Central memory CD4-positive, alpha-beta T cell (primary cell): Measurements from ENCODE around the gene VASH2.
A peak's percentile ranks its signal among the peaks of the same experiment; 100 is the strongest.
"Not testable (repeated sequence)": the region's sequence is repeated elsewhere in the genome, so short reads cannot be mapped to it uniquely, and the experiment has no call there.

Source experiments
- DNase-seq: peaks from one replicate; pipeline ENCODE4 v3.0.0; 2022

The VASH2 gene

DNA sequence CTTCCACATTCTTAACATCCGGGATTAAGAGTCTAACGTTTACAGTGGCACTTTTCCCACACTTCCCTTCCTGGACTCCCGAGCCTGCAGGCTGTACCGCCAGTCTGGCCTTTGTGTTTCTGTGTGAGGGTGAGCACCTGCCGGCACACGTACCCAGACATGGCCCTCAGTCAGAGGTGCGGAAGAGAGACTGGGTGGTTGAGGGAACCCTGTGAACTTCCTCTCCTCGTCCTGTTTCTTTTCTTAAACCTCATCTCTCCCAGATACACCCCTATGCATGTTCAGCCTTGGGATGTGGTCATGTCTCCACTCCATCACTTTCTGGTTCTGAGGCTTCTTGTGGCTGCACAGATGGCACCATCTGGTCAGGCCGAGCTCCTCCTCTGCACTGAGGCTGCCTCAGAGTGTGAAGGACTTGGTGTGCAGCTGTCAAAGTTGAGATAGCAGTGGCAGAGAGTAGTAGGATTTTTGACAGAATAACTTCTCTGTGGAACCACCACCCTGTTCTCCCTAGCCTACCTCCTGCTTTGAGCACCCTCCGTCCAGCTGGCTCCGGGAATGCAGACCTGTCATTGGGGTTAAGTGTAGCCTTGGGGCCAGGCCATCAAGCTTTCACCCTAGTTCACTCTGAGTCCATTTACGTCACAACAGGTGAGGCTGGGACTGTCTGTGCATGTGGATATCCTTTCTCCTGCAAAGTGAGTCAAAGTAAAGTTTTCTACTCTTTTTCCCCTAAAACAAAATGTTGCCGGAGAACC is 31.4 kb downstream of the VASH2 start:
- DNase-seq, result no peak

DNA sequence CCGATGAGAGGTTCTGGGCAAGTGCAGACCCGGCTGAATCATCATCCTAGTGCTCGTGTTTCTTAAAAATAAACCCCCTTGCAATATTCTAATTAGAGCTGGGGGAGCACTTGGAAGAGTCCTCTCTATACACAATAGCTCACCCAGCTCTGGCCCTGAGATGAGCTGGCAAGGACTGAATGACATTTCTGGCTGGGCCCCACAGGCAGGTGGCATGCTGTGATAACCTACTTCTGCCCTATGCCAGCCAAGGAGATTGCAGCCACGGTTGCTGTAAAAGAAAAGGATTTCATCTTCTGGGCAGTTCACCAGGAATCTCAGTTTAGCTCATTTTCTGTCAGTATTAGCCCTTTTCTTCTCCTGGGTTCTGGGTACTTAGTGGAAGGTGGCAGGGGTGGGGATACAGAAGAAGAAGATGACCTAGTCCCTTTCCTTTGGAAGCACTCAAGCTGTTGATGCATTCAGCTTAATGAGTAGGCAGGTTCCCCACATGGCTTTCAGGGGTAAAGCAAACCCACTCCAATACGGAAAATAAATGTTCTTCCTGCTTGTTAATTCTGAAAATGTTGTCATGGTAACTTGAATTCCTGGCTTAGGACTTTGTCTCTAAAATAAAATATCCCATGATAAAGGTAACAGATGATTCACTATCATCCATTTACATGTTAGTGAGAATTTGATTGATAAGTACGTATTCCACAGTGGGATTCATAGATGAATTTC is 32.2 kb downstream of the VASH2 start:
- no peak for DNase-seq

DNA sequence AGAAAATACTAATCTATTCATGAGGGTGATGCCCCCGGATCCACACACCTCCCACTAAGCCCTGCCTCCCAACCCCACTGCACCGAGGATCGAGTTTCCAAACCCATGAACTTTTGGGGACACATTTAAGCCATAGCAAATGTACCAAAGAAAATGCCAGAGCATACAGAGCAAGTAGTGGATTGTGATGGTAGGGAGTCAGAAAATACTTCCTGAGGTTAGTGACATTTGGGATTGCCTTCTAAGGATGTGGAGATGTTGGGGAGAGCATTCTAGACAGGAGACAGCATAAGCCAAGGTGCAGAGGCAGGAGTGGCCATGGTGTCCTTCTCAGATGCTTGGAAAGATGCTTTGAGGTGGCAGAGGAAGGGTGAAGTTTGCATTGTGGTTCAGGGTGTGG is 33.1 kb downstream of the VASH2 start:
- DNase-seq, result no peak

DNA sequence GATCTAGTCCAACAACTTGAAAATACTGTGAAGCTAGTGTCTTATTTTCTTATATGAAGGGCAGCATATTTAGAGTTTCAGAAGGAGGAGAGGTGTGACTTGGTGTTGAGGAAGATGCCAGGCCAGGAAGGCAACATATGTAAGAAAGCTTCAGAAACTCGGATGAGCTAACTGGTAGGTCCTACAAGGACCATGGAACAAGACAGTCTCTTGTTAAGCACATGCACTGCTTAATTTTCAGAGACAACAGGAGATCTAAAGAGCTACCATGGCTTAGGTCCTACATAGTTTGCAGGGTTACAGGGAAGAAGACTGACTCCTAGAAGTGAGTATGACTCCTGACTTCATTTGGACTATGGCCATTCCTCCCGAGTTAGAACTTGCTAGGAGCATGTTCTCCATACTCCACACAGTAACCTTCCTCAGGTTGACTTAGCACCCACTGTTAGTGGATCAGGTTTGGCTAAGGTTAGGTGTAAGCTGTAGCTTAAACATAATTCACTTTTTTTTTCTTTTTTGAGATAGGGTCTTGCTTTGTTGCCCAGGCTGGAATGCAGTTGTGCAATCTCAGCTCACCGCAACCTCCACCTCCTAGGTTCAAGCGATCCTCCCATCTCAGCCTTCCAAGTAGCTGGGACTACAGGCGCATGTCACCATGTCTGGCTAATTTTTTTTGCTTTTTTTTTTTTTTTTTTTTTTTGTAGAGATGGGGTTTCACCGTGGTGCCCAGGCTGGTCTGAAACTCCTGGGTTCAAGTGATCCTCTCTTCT is 34.4 kb downstream of the VASH2 start:
- no peak for DNase-seq

DNA sequence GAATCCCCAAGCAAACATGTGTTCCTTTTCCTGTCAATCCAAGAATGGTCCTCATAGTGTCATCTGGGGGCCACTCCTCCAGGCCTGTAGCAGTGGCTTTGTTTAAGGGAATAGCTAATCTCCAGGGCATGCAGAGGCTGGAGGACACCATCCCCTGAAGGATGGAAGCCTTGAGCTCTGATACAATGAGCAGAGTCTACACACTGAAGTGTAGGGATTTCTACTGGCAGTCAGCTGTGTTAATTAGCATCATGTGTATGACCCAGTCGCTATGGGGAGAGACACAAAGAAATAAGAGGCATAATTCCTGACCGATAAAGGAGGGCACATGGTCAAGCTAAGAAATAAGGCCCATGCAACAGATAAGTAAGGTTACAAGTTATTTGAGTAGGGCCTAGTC is 36.2 kb downstream of the VASH2 start:
- DNase-seq, result no peak

DNA sequence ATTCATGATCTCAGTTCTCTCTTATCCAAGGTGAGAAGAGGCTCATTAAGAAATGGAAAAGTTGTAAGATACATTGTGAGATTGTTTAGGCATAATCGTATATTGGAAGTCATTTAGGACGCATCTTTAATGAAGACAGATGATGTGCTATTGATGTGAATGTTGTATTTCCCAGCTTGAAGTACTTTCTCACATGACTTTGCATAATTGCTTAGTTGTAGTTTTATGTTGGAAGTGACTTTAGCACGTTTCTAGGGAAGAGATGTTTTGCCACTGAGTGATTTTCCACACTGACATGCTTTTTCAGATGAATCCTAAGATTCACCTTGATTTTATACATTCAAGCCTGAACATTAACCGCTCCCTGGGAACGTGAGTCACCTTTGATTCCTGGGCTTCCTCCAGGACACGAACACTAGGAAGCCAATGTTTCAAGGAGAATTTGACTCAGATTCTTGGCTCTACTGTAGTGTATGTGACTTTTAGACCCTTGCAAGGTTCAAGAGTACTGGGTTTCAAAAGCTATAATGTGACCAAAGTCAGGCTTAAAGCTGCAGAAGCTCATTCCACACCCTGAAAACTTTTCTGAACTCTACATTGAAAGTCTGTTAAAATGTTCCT is 37.5 kb downstream of the VASH2 start:
- no peak for DNase-seq

DNA sequence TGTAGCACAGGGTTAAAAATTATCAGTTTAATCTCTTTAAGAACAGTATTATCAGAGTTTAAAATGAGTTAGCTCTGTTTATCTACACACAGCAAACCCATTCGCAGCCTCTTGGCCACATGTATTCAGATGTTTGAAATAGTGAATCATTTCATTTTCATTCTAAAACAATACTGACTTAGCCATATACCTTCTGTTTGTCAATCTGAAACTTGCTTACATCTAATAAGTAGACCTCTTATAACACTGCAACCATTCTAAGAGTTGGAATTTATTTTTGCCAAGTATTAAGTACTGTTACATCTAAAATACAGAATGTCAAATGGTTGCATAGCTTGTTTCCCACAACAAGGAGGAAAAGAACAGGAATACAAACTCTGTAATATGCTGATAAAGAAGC is 39.9 kb downstream of the VASH2 start:
- no peak for DNase-seq

DNA sequence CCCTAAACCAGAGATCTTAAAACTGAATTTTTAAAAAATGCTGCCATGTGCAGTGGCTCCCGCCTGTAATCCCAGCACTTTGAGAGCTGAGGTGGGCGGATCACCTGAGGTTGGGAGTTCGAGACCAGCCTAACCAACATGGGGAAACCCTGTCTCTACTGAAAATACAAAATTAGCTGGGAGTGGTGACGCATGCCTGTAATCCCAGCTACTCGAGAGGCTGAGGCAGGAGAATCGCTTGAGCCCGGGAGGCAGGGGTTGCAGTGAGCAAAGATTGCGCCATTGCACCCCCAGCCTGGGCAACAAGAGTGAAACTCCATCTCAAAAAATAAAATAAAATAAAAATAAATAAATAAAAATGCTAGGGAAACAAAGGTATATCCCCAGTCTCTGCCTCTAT is 43.6 kb downstream of the VASH2 start:
- DNase-seq, result not testable (repeated sequence)

DNA sequence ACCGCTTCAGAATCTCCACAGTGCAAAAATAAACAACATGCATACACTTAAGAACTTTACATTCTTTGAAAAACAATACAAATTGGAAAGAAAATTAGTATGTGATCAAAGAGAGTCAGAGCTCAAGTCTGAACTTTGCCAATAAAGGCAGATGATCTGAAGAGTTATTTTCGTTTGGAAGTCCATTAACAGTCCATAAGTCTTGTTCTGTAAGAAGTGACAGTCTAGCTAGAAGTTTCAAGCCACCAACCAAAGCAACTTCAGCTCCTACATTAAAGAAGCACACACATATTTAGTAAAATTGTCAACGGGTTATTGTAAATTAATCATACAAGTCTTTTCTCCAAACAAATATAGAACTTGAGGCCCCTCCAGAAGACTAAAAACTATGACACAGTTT is 44.6 kb downstream of the VASH2 start:
- DNase-seq, result no peak

DNA sequence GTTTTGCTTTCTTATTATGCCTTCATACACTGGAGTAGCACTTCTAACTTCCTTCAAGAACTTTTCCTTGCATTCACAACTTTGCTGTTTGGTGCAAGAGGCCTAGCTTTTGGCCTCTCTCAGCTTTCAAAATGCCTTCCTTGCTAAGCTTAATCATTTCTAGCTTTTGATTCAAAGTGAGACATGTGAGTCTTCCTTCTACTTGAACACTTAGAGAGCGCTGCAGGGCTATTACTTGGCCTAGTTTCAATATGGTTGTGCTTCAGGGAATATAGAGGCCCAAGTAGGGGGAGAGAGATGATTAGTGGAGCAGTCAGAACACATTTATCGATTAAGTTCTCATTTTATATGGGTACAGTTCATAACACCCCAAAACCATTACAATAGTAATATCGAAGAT is 52.9 kb downstream of the VASH2 start:
- DNase-seq, result no peak

DNA sequence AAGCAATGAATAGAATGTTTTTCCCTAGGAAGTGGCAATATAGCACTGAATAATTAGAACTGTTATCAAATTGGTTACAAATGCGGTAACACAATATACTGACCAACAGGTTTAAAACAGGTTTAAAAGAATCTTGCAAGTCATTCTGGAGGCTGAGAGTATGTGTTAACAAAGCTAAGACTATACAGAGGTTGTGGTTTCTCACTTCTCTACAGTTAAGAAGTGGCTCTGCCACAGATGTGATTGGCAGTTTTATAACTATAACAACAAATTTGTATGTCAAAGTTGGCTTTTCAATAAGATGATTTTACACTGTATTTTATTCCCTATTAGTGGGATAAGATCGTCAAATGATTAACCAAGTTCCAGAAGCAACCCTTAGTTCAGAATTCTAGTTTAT is 58.2 kb downstream of the VASH2 start:
- no peak for DNase-seq

DNA sequence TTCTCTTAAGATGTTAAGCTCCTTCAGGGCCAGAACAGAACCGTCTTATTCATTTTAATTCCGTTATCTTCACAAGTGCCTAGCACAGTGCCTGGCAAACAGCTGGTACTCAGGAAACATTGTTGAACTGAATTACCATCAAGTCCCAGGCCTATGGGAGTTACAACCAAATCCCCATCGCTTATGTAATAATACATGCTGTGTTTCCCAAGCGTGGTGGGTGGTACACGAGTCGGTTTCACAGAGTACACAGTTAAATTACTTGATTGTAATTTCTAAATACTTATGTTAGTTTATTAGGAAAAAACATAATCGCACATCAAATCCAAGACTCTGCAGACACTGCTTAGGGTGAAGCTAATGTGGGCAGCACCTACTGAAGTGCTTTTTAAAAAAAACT is 64.3 kb downstream of the VASH2 start:
- no peak for DNase-seq

DNA sequence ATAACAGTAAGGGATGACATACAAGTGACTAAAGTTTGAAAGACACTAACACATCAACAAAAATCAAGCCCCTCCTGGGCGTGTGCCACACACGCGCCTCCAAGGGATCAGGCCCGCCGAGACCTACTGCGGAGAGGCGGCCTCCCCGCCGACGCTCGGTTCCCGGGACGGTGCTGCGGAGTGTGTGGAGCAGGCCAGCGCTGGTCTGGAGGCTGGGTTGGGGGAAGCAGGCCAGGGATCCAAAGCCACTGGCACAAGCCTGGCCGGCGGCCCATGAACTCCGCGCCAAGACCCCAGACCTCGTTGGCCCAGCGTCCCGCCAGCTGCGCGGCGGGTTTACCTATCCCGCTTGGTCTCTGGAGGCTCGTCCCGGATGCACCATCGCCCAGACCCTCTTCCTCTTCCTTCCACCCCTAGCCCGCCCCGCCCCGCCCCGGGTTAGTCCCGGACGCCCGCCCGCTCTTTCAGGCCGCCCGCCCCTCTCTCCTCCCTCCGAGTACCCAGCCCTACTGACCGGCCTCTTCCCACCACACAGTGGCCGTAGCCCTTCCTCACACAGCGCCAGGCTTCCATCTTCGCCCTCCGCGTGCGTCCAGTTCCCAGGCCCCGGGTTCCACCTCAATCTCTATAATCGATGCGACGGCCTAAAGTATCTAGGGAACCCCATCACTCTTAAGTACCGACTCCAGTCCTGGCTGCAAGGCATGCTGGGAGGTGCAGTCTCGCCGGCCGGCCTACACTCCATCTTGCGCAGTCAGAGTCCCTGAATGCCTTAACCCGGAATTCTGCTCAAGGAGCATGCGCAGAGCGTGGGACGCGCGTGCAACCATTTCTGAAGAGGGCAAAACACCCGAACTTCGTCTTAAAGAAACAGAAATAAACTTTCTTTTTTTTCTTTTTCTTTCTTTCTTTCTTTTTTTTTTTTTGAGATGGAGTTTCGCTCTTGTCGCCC is 65.0 kb downstream of the VASH2 start, which contains the start of gene ANGEL2:
TSS of gene ANGEL2 (minus strand) at position 769 of the 952 bp plus-strand sequence. CDS start at position 573, 196 bp downstream.
- peak; percentile 95 for DNase-seq

DNA sequence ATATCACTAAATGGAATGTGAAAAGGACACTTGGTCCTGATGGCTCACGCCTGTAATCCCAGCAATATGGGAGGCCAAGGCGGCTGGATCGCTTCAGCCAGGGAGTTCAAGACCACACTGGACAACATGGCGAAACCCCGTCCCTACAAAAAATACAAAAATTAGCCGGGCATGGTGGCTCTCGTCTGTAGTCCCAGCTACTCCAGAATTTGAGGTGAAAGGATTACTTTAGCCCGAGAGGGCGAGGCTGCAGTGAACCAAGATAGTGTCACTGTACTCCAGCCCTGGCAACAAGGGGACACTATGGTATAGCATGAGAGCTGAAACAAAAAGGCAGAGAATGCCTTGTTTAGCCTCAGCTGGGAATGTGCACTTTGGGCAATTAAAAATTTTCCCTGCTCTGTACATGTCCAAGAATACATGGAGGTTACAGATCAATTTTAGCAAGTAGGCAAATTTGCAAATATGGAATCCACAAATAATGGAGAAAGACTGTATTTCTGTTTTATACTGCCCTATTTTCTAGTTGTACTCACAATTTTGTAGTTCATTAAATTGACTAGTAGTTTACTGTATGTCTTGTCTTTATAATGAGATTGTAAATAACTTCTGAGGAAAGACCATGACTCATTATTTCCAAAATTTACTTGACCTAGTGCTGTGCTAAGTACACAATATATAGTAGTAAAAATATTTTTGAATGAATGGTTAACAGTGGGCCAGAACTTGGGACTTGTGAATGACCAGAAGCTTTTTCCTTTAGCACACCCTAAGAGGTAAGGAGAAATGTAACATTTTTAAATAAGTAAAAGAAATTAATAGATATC is 67.3 kb downstream of the VASH2 start:
- no peak for DNase-seq

DNA sequence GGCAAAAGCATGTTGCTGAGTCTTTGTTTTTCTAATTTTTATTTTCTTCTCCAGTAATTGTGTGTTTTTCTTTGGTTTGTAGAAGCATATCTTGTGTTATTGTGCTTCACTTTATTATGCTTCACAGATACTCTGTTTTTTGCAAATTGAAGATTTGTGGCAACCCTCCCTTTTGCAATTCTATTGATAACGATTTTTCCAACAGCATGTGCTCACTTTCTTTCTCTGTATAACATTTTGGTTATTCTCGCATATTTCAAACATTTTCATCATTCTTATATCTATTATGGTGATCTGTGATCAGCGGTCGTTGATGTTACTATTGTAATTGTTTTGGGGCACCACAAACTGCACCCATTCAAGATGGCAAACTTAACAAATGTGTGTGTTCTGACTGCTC is 69.1 kb downstream of the VASH2 start:
- no peak for DNase-seq

DNA sequence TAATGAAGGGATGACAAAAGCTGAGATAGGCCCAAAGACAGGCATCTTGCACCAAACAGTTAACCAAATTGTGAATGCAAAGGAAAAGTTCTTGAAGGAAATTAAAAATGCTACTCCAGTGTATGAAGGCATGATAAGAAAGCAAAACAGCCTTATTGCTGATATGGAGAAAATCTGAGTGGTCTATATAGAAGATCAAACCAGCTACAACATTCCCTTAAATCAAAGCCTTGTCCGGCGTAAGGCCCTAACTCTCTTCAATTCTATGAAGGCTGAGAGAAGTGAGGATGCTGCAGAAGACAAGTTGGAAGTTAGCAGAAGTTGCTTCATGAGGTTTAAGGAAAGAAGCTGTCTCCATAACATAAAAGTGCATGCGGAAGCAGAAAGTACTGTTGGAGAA is 69.7 kb downstream of the VASH2 start:
- DNase-seq, result no peak

DNA sequence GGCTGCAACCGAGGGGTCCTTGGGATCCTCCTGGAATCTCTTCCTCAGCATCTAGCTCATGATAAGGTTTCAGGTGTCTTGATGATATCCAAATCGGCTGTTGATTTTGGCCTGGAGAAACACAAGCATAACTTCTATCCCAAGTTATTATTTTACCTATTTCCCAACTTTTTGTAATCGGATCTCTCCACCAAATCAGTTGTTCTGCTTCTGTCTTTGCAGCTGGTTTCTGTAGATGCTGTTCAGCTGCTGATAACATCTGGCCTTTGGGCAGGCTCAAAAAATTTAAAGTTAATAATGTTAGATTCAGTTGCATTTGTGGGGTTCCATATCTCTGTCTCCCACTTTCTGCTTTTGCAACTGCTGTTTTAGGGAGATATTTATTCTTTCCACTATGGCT is 76.7 kb downstream of the VASH2 start:
- DNase-seq, result not testable (repeated sequence)

DNA sequence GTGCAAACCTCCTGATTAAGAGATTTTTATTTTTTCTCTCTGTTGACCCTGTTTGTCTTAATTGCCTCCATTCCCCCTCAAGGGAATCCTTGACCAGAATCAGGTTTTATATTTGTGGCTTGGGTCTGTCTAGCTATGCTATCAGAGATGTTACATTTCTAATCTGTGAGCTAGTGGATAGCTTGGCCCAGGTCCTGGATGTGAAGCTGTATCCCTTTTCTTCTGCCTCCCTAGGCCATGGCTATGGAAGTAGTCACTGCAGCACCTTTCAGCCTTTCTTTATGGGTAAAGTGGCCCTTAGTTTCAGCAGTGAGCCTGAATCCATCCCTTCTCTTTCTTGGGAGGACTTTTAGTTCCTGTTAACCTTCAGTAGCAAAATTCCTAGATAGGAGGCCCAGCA is 82.3 kb downstream of the VASH2 start:
- no peak for DNase-seq

DNA sequence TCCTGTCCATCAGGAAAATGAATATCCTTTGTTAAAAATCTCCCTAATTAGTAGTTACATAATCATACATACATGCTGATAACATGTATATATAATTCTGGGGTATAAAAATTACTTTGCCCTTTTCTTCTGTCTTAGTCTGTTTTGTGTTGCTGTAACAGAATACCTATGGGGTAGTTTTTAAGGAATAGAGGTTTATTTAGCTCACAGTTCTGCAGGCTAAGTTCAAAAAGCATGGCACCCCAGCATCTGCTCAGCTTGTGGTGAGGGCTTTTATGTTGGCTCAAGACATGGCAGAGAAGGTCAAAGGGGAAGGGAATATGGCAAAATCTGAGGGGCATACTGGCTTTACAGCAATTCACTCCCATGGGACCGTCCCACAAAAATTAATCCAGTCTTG is 84.4 kb downstream of the VASH2 start:
- no peak for DNase-seq

DNA sequence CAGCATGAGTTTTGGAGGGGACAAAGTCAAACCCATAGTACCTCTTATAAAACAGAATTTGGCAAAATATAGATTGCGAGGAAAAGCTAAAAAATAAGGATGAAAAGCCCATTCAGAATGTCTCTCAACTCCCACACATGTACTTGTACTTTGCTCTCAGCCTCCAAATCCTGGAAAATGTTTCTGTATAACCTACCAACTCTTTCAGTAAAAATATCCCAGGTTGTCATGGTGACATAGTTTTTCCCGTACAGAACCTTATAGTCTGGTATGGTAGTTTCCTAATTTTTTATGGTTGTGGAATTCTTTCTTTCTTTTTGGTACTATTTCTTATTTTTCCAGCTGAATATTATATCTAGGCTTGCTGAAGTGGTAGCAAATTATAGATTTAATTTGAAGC is 85.2 kb downstream of the VASH2 start:
- no peak for DNase-seq
